Neural cell (in vitro differentiated cells): Measurements from ENCODE around the gene MYL4. TPM values are rescaled to one million over a fixed set of nuclear protein-coding genes. Genes with fewer than 3 reads are reported as not detected.

Experiments
- H2AFZ ChIP-seq: fragments of 200-600, 300-800 bp; sonication (generic), shearing (Covaris generic); 2 replicates; pipeline ENCODE4 v1.6.0; 2014; ENCODE audit warnings: low read depth, mild to moderate bottlenecking, antibody characterized with exemption, low read length, moderate library complexity
- H3F3A ChIP-seq: fragments of 200-600 bp; shearing (Covaris generic); 2 replicates; pipeline ENCODE4 v1.6.1; 2016; ENCODE audit warnings: mild to moderate bottlenecking, moderate library complexity, mixed read lengths, antibody characterized with exemption, low read length; ENCODE audit not compliant: insufficient read depth, poor library complexity, severe bottlenecking
- H3K27ac ChIP-seq: fragments of 200-600, 300-800 bp; sonication (generic), shearing (Covaris generic); 2 replicates; pipeline ENCODE4 v1.5.1; 2014; ENCODE audit warnings: mild to moderate bottlenecking, low read length, moderate library complexity
- H3K27me3 ChIP-seq: fragments of 300-800, 200-600 bp; sonication (generic), shearing (Covaris generic); 2 replicates; pipeline ENCODE4 v1.6.0; 2014; ENCODE audit warnings: mild to moderate bottlenecking, low read depth, low read length, moderate library complexity; ENCODE audit not compliant: insufficient read depth
- H3K36me3 ChIP-seq: fragments of 300-800, 200-600 bp; sonication (generic), shearing (Covaris generic); 2 replicates; pipeline ENCODE4 v1.5.1; 2014; ENCODE audit warnings: mild to moderate bottlenecking, antibody characterized with exemption, low read length, moderate library complexity; ENCODE audit not compliant: insufficient read depth
- H3K4me2 ChIP-seq: fragments of 300-800, 200-600 bp; sonication (generic), shearing (Covaris generic); 2 replicates; pipeline ENCODE4 v1.6.0; 2014; ENCODE audit warnings: mild to moderate bottlenecking, low read length
- H3K4me3 ChIP-seq: fragments of 300-800, 200-600 bp; sonication (generic), shearing (Covaris generic); 2 replicates; pipeline ENCODE4 v1.5.1; 2014; ENCODE audit warnings: mild to moderate bottlenecking, low read length, moderate library complexity
- H3K79me2 ChIP-seq: fragments of 200-600 bp; shearing (Covaris generic); replicated peaks from 2 replicates; pipeline ENCODE4 v1.6.0; 2014; ENCODE audit warnings: mild to moderate bottlenecking, low read length, moderate library complexity; ENCODE audit not compliant: insufficient read depth
- H3K9ac ChIP-seq: fragments of 300-800, 200-600 bp; sonication (generic), shearing (Covaris generic); 2 replicates; pipeline ENCODE4 v1.6.1; 2016; ENCODE audit warnings: mild to moderate bottlenecking, low read length, mixed read lengths
- H3K9me2 ChIP-seq: fragments of 200-600 bp; shearing (Covaris generic); 2 replicates; pipeline ENCODE4 v1.6.1; 2016; ENCODE audit warnings: mild to moderate bottlenecking, low read length, mixed read lengths; ENCODE audit not compliant: insufficient read depth
- H3K9me3 ChIP-seq: fragments of 200-600, 300-800 bp; sonication (generic), shearing (Covaris generic); 2 replicates; pipeline ENCODE4 v1.6.1; 2016; ENCODE audit warnings: mild to moderate bottlenecking, mixed run types, low read length, moderate library complexity, mixed read lengths
- H4K20me1 ChIP-seq: fragments of 200-600 bp; shearing (Covaris generic); 2 replicates; pipeline ENCODE4 v1.6.1; 2016; ENCODE audit warnings: mild to moderate bottlenecking, mixed run types; ENCODE audit not compliant: insufficient read depth
- EP300 ChIP-seq: fragments of 450-650 bp; conservative IDR thresholded peaks from 2 replicates; pipeline ENCODE4 v1.6.1; 2014; ENCODE audit warnings: antibody characterized with exemption, mild to moderate bottlenecking, moderate library complexity; ENCODE audit not compliant: poor library complexity, severe bottlenecking
- EZH2 ChIP-seq: fragments of 200-600, 300-800 bp; shearing (Covaris generic), sonication (generic); IDR thresholded peaks from 2 replicates; pipeline ENCODE4 v1.6.1; 2014; ENCODE audit warnings: antibody characterized with exemption, low read length, borderline replicate concordance, mild to moderate bottlenecking; ENCODE audit not compliant: insufficient read depth, poor library complexity, severe bottlenecking
- MXI1 ChIP-seq: fragments of 450-650 bp; conservative IDR thresholded peaks from 2 replicates; pipeline ENCODE4 v1.6.1; 2014; ENCODE audit warnings: antibody characterized with exemption, mild to moderate bottlenecking; ENCODE audit not compliant: poor library complexity, severe bottlenecking
- POLR2AphosphoS5 ChIP-seq: IDR thresholded peaks from 2 replicates; pipeline ENCODE4 v1.6.1; 2012
- RAD21 ChIP-seq: fragments of 450-650 bp; conservative IDR thresholded peaks from 2 replicates; pipeline ENCODE4 v1.6.1; 2014; ENCODE audit warnings: antibody characterized with exemption, mild to moderate bottlenecking, moderate library complexity
- SMC3 ChIP-seq: fragments of 450-650 bp; conservative IDR thresholded peaks from 2 replicates; pipeline ENCODE4 v1.6.1; 2014; ENCODE audit warnings: antibody characterized with exemption, mild to moderate bottlenecking, moderate library complexity; ENCODE audit not compliant: poor library complexity
- TAF1 ChIP-seq: IDR thresholded peaks from 2 replicates; pipeline ENCODE4 v1.6.1; 2012; ENCODE audit warnings: low read depth
- polyA plus RNA-seq: library from polyadenylated mRNA; depleted of rRNA; stranded (reverse); fragments of >200 nt; gene quantifications from 2 replicates; pipeline ENCODE4 v1.2.3, GENCODE V29; 2014
- TF ChIP-seq, protein P1 (sequence below): IDR thresholded peaks from 2 replicates; pipeline ENCODE4 v1.6.1; 2012; ENCODE audit warnings: borderline replicate concordance
- TF ChIP-seq, protein P2 (sequence below): fragments of 450-650 bp; IDR thresholded peaks from 2 replicates; pipeline ENCODE4 v1.5.1; 2014; ENCODE audit warnings: antibody characterized with exemption, mild to moderate bottlenecking, moderate library complexity; ENCODE audit not compliant: poor library complexity, severe bottlenecking

MYL4 gene
- polyA plus RNA-seq, 1 donor from 2014 or later = not detected

DNA sequence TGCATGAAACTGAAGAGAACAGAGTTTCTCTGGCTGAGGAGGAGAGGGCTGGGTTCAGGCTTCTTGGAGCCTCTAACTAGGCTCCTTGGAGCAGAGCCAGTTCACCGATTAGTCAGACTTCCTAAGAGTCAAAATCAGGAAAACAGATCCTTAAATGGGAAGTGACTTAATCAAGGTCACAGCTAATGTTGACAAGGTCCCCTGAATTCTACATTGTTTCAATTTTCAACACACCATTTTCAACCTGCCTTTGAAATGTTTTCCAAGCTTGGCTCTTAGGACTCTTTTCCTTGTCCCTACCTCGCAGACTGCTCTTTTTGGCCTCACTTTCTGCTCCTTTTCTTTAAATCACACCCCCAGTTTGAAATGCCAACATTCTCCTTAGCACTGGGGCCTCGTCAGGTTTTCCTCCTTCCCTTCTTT, 16.3 kb downstream of the MYL4 start:
- Histone ChIP-seq H3K9me2 (no peaks in the 10 kb centered on the region), H3K79me2 (no peaks in the 10 kb centered on the region), H3F3A (no peaks in the 10 kb centered on the region), H3K4me3 (no peak overlapping the region), H3K4me2 (no peak overlapping the region), H4K20me1 (no peaks in the 10 kb centered on the region), H3K9ac (no peak overlapping the region), H3K27me3 (no peaks in the 10 kb centered on the region), H3K27ac (no peak overlapping the region), H3K36me3 (no peaks in the 10 kb centered on the region), H3K9me3 (no peaks in the 10 kb centered on the region), H2AFZ (no peak overlapping the region)
- TF ChIP-seq RAD21 (no peak), SMC3 (no peak), EP300 (no peak), EZH2 (no peak), MXI1 (no peak)
- TF ChIP-seq, protein P1, sequence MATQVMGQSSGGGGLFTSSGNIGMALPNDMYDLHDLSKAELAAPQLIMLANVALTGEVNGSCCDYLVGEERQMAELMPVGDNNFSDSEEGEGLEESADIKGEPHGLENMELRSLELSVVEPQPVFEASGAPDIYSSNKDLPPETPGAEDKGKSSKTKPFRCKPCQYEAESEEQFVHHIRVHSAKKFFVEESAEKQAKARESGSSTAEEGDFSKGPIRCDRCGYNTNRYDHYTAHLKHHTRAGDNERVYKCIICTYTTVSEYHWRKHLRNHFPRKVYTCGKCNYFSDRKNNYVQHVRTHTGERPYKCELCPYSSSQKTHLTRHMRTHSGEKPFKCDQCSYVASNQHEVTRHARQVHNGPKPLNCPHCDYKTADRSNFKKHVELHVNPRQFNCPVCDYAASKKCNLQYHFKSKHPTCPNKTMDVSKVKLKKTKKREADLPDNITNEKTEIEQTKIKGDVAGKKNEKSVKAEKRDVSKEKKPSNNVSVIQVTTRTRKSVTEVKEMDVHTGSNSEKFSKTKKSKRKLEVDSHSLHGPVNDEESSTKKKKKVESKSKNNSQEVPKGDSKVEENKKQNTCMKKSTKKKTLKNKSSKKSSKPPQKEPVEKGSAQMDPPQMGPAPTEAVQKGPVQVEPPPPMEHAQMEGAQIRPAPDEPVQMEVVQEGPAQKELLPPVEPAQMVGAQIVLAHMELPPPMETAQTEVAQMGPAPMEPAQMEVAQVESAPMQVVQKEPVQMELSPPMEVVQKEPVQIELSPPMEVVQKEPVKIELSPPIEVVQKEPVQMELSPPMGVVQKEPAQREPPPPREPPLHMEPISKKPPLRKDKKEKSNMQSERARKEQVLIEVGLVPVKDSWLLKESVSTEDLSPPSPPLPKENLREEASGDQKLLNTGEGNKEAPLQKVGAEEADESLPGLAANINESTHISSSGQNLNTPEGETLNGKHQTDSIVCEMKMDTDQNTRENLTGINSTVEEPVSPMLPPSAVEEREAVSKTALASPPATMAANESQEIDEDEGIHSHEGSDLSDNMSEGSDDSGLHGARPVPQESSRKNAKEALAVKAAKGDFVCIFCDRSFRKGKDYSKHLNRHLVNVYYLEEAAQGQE = no peak

GRCh38 chr17:47225911-47226688, 17.0 kb downstream of the MYL4 start:
- Histone ChIP-seq H3K36me3 (no peaks in the 10 kb centered on the region), H3K4me2 (no peak overlapping the region), H3K27ac (no peak overlapping the region), H4K20me1 (no peaks in the 10 kb centered on the region), H3K9me3 (no peaks in the 10 kb centered on the region), H3K27me3 (no peaks in the 10 kb centered on the region), H3K79me2 (no peaks in the 10 kb centered on the region), H3F3A (no peaks in the 10 kb centered on the region), H2AFZ (no peak overlapping the region), H3K9ac (no peak overlapping the region), H3K9me2 (no peaks in the 10 kb centered on the region), H3K4me3 (no peak overlapping the region)
- TF ChIP-seq EZH2 = no peak
- TF ChIP-seq RAD21 = no peak
- no peak for TF ChIP-seq MXI1
- TF ChIP-seq POLR2AphosphoS5 = no peak
- TF ChIP-seq TAF1 = no peak

- no peaks in the 10 kb centered on the region for H3K27me3 ChIP-seq
- H3K9me2 ChIP-seq = no peaks in the 10 kb centered on the region
- no peak overlapping the region for H3K4me3 ChIP-seq
- H4K20me1 ChIP-seq = no peaks in the 10 kb centered on the region
- no peak overlapping the region for H2AFZ ChIP-seq
- H3F3A ChIP-seq = no peaks in the 10 kb centered on the region
- H3K27ac ChIP-seq = no peak overlapping the region
- no peaks in the 10 kb centered on the region for H3K9me3 ChIP-seq
- no peaks in the 10 kb centered on the region for H3K36me3 ChIP-seq
- H3K79me2 ChIP-seq = no peaks in the 10 kb centered on the region
- no peak overlapping the region for H3K9ac ChIP-seq
- TF ChIP-seq EZH2 (no peak), MXI1 (no peak), SMC3 (no peak), RAD21 (no peak), TAF1 (no peak), EP300 (no peak), POLR2AphosphoS5 (no peak)
- TF ChIP-seq, protein P1 = no peak
- TF ChIP-seq, protein P2, sequence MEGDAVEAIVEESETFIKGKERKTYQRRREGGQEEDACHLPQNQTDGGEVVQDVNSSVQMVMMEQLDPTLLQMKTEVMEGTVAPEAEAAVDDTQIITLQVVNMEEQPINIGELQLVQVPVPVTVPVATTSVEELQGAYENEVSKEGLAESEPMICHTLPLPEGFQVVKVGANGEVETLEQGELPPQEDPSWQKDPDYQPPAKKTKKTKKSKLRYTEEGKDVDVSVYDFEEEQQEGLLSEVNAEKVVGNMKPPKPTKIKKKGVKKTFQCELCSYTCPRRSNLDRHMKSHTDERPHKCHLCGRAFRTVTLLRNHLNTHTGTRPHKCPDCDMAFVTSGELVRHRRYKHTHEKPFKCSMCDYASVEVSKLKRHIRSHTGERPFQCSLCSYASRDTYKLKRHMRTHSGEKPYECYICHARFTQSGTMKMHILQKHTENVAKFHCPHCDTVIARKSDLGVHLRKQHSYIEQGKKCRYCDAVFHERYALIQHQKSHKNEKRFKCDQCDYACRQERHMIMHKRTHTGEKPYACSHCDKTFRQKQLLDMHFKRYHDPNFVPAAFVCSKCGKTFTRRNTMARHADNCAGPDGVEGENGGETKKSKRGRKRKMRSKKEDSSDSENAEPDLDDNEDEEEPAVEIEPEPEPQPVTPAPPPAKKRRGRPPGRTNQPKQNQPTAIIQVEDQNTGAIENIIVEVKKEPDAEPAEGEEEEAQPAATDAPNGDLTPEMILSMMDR = no peak
- H3K4me2 ChIP-seq = no peak overlapping the region
Observed at GRCh38 chr17:47227862-47228261, 18.7 kb downstream of the MYL4 start.
